HG03108 (cell line): ENCODE data around the gene CAPN13.

Experiments
- ATAC-seq: cut with Tn5 transposase; IDR thresholded peaks from one replicate; pipeline ENCODE4 v1.9.1; 2021; ENCODE audit warnings: moderate library complexity; ENCODE audit not compliant: unreplicated experiment

CAPN13 gene, protein sequence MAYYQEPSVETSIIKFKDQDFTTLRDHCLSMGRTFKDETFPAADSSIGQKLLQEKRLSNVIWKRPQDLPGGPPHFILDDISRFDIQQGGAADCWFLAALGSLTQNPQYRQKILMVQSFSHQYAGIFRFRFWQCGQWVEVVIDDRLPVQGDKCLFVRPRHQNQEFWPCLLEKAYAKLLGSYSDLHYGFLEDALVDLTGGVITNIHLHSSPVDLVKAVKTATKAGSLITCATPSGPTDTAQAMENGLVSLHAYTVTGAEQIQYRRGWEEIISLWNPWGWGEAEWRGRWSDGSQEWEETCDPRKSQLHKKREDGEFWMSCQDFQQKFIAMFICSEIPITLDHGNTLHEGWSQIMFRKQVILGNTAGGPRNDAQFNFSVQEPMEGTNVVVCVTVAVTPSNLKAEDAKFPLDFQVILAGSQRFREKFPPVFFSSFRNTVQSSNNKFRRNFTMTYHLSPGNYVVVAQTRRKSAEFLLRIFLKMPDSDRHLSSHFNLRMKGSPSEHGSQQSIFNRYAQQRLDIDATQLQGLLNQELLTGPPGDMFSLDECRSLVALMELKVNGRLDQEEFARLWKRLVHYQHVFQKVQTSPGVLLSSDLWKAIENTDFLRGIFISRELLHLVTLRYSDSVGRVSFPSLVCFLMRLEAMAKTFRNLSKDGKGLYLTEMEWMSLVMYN

DNA sequence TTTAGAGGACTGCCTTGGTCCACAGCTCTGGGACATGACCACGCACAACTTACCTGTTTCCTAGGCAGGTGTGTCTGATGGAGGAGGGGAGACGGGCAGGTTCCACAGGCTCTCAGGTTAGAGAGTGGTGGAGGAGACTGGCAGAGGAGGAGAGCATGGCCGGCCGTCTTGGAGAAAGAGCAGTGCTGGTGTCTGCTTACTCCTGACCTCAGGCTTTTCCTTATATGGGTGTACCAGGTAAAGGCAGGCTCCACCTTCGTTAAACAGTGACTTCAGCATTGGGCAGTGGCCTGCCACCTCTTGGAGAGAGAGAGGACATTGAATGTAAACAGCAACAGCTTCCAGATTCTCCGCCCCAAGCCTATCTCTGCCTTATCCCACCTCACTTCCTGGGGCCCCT is at the start of gene CAPN13:
TSS of gene CAPN13 (minus strand) at position 198 of the 400 bp plus-strand sequence. CDS start 20,121 bp downstream, outside the sequence.
- ATAC-seq: no peak

DNA sequence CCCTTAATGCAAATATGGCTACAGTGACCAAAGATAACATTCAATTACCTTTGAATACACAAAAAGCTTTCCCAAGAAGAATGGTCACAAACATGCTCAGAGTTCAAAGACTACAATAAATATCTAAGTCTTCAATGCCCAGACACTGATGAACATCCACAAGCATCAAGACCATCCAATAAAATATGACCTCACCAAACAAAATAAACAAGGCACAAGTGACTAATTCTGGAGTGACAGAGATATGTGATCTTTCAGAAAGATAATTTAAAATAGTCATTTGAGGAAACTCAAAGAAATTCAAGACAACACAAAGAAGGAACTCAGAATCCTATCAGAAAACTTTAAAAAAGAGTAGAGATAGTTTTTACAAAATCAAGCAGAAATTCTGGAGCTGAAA is 40.6 kb upstream of the CAPN13 start:
- ATAC-seq: no peak

DNA sequence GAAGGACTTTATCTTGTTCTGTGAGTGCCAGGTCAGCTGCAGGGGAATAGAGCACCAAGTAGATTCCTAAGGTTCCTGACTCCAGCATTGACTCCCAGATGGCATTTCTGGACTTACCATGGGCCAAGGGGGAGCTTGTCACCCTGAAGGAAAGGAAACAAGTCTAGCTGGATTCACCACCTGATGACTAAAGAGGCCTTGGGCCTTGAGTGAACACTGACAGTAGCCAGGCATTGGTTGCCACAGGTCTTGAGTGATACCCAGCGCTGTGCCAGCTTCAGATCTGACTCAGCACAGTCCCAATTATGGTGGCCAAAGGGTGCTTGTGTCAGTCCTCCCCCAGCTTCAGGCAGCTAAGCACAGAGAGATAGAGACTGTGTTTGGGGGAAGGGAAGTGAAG is 40.1 kb upstream of the CAPN13 start:
- ATAC-seq: no peak

DNA sequence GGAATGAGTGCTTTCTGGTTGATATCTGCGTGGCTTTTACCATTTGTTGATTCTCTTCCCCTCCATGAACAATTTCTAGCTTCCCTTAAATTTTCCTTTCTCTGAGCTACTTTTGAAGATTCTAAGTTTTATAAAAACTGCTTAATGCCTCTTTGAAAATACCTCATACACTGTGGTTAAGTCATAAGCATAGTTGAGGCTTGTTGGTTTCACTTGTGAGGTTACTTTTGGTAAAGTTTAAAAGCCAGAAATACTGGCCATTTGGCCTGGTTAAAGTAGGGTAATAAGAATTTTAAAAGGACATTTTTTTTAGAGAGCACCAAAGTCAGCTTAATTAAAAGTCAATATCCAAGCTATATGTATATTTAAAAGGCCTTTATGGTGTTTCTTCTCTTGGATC is 21.3 kb upstream of the CAPN13 start:
- no peak for ATAC-seq

DNA sequence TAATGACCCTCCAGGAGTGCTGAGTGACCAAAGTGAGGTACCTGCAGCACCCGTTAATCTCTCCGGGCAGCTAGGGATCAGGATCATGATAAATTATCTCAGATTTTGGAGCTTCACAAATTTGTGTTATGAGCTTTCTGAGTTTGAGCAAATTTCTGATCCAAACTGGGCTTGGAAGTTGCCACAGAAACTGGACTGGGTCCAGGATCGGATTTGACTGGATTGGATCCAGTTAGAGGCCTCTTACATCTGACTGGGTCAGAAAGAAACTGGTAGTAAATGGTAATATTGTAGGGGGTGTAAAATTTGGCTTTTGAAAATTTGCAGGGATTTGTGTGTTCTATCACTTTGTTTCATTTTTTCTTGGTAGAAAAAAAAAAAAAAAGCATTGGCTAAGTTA is 19.7 kb upstream of the CAPN13 start:
- no peak for ATAC-seq

DNA sequence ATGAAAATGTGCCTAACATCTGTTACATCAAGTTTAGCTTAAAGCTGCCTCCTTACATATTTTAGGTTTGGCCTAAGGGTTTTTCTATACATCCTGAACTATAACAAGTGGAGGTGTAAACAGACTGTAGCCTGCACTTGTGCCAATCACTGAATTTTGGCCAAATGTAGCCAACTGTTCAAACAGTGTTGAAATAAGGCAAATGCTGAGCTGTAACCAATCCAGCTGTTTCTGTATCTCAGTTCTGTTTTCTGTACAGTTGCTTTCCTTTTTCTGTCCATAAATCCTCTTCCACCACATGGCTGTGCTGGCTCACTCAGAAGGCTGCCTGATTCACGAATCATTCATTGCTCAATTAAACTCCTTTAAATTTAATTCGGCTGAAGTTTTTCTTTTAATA is 19.2 kb upstream of the CAPN13 start:
- ATAC-seq: no peak

DNA sequence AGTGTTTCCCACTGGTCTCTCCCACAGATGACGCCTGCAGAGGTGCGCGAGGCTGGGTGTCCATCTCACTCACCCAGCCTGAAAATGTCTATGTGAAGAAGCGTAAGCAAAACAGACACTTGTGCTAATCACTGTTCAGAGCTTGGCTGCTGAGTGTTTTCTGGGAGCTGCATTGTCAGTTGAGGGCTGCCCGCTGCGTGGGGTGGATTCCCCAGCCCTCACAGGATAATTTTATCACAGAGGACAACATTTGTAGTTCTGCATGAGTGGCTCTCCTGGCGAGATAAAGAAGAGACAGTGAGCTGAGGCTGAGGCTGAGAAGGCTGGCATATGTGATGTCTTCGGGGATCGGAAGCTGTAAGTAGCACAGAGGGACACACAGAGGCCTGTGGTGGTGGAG is 16.2 kb upstream of the CAPN13 start:
- no peak for ATAC-seq

DNA sequence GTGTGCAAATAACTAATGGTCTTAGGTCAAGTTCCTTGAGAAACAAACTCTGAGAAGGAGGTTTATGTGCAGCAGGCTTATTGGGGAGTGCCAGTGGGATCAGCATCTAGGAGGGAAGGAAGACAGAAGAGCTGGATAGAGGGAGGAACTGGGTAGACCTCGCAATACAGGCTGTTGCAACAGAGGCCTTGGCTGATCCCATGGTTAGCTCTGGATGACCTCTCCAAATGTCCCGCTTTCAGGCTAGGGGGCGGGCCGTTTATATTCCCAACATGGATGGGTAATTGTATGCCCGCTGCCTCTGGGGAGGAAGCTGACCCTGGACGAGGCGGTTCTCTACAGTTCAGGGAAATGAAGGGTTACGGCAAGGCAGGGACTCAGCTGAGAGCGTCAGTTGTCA is 14.7 kb upstream of the CAPN13 start:
- no peak for ATAC-seq

DNA sequence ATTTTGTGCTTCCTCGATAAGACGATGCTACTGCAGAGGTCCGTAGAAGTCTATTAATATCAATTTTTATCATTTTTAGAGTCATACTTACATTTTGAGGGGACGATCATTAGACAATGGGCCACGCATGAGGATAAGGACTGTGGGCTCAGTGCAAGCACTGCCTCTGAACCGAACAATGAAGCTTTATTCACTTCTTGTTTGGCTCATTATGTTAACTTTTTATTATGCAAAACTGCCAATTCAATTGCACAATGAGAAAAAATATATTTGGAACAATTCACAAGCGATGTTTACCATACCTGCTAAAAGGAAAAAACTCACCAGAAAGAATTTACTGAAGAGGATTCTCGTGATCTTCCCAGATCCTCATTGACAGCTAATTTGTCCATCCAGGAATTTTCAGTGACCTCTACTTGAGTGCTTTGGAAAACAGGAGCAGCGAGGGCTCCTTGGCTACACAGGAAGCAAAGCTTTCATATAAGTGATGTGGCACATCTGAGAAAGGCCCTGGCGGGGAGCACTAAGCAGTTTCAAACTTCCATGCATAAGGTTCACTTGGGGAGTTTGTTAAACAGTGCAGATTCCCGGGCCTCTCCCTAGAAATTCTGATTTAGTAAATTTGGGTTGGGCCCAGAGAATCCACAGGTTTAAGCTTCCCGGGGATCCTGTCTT is 13.3 kb upstream of the CAPN13 start:
- no peak for ATAC-seq

DNA sequence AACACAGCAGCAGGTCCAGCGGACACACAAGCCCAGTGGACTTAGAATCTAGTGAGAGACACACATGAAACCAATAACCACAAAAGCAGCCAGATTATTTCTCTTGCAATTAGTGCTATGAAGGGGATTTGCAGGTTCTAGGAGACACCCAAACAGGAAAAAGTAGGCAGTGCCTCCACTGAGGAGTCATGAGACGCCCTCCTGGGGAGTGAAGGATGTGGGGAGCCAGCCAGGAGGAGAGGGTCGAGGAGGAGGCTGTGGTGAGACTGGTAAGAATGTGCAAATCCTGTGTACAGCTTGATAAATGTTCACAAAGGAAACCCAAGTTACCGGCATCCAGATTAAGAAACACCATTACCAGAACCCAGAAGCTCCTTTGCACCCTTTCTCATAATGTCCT is 2.7 kb upstream of the CAPN13 start:
- ATAC-seq: no peak

DNA sequence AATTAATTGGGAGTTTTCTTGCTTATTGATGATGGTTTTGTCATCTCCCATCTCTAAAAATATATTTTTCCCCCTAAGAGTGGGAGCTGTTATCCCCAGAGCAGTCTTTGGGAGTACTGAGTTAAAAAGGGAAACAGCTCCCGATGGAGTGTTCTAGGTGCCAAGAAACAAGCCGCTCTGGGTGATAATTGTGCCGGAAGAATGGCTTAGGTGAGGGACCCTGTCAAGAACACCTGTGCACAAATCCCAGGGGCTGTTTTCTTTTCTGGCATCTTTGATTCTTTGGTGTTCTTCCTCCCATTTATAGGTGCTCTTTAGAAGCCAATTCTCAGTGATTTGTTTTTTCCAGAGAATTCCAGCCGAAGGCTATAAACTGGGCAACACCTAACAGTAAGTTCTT is 1.4 kb upstream of the CAPN13 start:
- ATAC-seq: no peak

DNA sequence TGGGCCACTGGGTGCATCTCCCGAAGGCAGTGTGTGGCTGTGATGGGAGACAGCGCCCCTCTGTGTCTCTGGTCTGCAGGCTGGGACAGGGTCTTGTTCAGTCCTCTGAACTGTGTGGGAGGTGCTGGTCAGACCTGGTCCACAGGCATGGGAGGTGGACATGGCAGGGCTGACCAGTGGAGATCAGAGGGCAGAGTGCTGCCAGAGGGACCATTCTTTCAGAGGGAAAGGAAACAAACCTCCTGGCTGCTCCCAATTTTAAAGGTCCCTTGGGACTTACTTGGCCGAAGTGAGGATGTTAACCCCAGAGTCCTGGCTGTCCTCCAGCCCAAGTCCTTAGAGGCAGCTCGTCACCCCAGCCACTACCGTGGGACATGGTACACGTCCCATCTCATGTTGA is 4.0 kb downstream of the CAPN13 start:
- ATAC-seq: no peak

DNA sequence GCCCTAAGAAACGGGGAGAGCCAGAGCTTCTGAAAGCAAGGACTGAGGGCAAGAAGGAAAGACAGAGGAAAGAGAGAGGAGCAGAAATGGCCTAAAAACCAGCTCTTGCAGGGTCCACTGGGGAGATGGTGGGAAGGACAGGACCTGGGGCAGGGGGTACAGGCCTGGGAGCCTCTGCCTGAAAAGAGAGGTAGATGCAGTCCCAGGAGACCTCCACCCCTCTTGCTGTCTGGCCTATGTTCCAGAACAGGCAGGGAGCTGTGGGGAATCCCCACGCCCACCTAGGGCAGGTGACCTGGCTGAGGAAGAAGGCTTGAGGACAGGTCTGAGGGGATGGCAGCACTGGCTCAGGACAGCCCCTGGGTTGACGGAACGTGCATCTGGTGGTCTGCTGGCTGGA is 4.6 kb downstream of the CAPN13 start:
- no peak for ATAC-seq

DNA sequence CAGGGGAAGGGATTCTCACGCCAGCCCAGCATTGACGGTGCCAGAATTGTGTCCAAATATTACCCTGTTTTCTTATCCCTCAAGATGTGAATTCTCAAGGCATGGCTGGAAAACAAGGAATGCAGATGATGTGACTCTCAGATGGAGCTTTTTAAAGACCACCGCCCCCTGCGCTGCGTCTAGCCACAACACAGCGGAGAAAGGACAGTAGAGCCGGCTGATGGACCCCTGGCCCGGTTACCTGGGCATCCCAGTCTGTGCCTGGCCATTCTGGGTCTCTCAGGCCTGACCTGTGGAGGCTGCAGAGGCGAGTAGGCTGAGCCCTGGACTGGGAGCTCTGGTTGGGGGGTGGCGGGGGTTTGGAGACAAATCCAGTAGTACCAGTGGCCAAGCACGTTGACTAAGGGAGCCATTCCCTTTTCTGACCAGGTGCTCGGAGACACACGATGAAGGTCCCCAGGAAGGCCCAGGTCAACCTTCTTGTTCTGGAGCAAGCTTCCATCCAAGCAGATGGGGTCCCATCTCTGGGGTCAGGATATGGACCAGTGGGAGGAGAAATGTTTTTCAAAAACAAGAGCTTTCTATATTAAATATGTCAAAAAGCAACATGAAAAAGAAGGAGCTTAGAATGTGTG is 5.3 kb downstream of the CAPN13 start:
- no peak for ATAC-seq

DNA sequence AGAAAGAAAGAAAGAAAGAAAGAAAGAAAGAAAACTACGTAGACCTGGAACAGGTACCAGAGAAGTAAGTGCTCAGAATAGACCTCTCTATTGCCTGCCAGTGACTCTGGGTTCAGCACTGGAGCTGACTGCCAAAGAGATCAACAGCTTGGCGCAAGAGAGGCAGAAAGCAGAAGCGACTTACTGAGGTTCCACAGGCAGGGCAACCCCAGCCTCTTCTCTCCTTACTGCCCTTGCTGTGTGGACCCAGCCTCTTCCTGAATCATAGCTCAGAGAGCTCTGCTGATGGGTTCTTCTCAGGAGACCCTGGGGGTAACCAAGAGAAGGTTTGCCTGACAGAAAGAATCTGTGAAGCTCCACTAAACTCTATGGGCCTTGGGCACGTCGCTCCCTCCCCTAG is 7.1 kb downstream of the CAPN13 start:
- no peak for ATAC-seq

DNA sequence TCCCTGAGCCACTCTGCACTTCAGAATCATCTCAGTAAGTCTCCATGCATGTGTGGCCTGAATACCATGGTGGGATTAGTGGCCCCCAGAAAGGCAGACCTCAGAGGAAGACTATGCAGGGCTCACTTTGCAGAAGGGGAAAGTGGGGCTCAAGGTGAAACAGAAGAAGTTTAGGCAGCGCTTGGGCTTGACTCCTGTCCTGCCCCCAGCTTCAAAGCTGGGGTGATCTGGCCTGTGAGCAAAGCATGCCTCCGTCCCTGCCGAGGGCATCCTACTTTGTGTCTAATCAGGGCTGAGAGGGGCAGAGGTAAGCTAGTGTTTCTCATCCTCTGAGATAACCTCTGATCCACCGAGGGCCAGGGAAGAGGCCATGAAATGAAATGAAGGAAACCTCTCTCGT is 7.9 kb downstream of the CAPN13 start:
- ATAC-seq: no peak

DNA sequence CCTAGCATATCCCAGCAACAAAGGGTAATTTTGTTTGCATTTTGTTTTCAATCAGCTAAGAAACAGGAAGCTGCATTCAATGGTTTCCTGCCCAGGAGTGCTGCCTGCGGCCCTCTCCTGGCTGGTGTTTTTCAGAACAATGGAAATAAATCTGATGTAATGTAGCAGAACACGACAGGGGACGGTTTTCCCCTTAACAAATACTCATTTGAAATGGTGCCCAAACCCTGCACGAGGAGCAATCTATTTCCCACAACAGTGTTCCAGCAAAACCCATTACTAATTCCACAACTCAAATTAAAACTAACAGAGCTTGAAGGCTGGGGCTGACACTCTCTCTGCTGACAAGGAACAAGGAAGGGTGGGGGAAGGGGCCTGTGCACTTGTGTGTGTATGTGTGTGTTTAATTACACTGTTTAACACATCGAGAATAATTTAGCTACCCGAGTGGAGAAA is 8.7 kb downstream of the CAPN13 start:
- no peak for ATAC-seq

DNA sequence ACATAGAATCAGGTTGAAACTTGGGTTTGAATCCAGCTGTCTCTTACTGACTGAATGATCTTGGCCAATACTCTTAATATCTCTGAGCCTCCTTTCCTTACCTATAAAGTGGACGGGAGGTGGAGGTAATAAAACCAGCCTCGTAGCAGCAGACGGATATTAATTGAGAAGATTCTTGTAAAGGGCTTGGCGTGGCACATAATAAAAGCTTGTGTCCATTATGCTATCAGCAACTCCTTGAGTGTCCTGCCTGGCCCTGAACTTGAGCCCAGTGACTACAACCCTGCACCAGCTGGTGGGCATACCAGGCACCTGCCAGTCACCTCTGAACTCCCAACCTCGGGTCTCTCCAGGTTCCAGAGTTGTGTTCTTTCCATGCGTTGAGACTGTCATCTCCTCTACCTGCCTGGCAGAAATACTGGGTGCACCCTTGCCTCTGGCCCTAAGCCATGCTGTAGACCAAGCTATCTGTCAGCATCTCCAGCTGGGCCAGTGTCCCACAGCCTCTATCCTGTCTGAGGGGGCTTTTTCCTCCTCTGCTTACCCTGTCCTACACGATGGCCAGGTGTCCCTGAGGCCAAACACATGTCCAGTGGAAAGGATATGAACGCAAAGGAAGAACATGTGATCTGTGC is 9.7 kb downstream of the CAPN13 start:
- ATAC-seq: no peak

DNA sequence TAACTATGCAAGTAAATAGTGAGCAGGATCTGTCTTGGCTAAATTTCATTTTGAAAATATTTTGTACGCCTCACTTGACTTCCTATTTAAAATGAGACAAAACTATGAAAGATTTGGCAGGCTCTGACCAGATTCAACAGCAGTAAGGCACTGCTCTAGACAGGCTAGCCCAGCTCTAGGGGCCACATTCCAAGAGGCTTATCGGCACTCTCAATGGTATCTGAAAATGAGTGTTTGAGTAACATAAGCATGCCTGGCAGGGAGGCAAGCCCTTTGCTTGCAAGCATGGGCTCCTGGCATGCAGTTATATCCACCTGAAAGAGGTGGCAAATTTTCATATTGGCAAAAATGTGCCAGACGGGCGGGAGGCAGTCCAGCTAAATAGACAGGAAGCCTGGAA is 10.5 kb downstream of the CAPN13 start:
- ATAC-seq: no peak

DNA sequence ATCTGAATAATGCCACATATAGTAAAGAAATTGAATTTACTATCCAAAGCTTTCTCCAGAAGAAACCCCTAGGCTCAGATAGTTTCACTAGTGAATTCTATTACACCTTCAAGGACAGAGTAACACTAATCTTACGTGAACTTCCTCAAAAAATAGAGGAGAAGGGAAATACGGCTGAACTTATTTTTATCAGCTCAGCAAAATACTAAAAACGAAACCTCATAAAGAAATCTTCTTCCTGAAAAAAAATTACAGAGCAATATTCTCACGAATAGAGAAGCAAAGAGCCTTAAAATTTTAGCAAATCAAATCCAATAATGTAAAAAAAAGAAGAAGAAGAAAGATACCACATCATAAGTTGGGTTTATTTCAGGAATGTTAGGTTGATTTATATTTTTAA is 14.7 kb downstream of the CAPN13 start:
- no peak for ATAC-seq

DNA sequence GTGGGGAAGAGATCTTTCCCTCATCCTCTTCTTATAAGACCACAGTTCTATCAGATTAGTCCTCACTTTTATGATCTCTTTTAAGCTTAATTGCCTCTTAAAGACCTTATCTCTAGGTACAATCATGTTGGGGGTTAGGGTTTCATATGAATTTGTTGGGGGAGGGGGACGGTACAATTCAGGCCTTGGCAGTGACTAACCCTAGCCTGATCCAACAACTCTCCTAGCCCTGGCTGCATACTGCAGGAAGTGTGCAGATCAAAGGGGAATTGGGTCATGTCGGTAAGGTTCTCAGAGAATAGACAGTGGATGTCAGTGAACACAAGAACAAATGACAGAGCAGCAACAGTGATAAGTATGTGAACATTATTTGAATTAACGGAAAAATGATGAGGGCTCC is 16.4 kb downstream of the CAPN13 start:
- ATAC-seq: no peak
